Stimulated activated CD4-positive, alpha-beta T cell treated with anti-CD3 and anti-CD28 coated beads, Interleukin-4, amount 100 ng/mL, for 4 hours (primary cell): ENCODE measurements around the gene SLC16A14.

Source experiments
- DNase-seq, 2 experiments: peaks; one replicate each; pipeline ENCODE4 v3.0.0-alpha.2; 2020

Gene SLC16A14

GRCh38 chr2:230042195-230042594 is 26.5 kb downstream of the SLC16A14 start:
- no peak for DNase-seq

GRCh38 chr2:230023313-230023712 is 45.4 kb downstream of the SLC16A14 start:
- no peak for DNase-seq

- no peak for DNase-seq
Measured at GRCh38 chr2:230019742-230020141, 49.0 kb downstream of the SLC16A14 start.

- DNase-seq: no peak
Measured at GRCh38 chr2:230018153-230018552, 50.6 kb downstream of the SLC16A14 start.

GRCh38 chr2:230016844-230017243 is 51.9 kb downstream of the SLC16A14 start:
- no peak for DNase-seq

- no peak for DNase-seq
Measured at GRCh38 chr2:230012267-230012884, 56.3 kb downstream of the SLC16A14 start.

- DNase-seq: no peak
Measured at GRCh38 chr2:230011617-230012016, 57.1 kb downstream of the SLC16A14 start.

GRCh38 chr2:230010501-230010900 is 58.2 kb downstream of the SLC16A14 start:
- no peak for DNase-seq

GRCh38 chr2:230008708-230009066 is 60.0 kb downstream of the SLC16A14 start:
- no peak for DNase-seq

GRCh38 chr2:230007931-230008707 is 60.6 kb downstream of the SLC16A14 start:
- peak; percentile 72 to 82 for DNase-seq

- DNase-seq: no peak
Measured at GRCh38 chr2:230000118-230000841, 68.4 kb downstream of the SLC16A14 start.

GRCh38 chr2:229997565-229997964 is 71.2 kb downstream of the SLC16A14 start:
- DNase-seq: no peak

- DNase-seq: no peak
Measured at GRCh38 chr2:229996320-229996719, 72.4 kb downstream of the SLC16A14 start.

- no peak for DNase-seq
Measured at GRCh38 chr2:229993236-229993635, 75.5 kb downstream of the SLC16A14 start.
